SH-SY5Y (cell line): ENCODE data around the gene RSPH9.

Source experiments
- GATA2 ChIP-seq: IDR thresholded peaks from 2 replicates; pipeline ENCODE4 v1.6.1; 2011; ENCODE audit warnings: mild to moderate bottlenecking, low read depth, low read length
- GATA3 ChIP-seq: IDR thresholded peaks from 2 replicates; pipeline ENCODE4 v1.6.1; 2011; ENCODE audit warnings: low read depth, mild to moderate bottlenecking, low read length, moderate library complexity

- TF ChIP-seq GATA3 = no peak
- TF ChIP-seq GATA2 = no peak
Measured at GRCh38 chr6:43695967-43696291, 51.1 kb downstream of the RSPH9 start.
